Fibroblast of villous mesenchyme (primary cell): ENCODE results near the gene CERS4. TPM values are rescaled to one million over a fixed set of nuclear protein-coding genes. Genes with fewer than 3 reads are reported as not detected.
"Not testable (repeated sequence)": the region's sequence is repeated elsewhere in the genome, so short reads cannot be mapped to it uniquely, and the experiment has no call there.

Experiments
- DNase-seq: peaks from one replicate; pipeline ENCODE4 v3.0.0-alpha.2; 2010; ENCODE audit warnings: low read depth
- H3K4me3 ChIP-seq: 2 replicates; pipeline ENCODE4 v1.5.1; 2011; ENCODE audit warnings: low read depth, mild to moderate bottlenecking, low read length
- CTCF ChIP-seq: IDR thresholded peaks from 2 replicates; pipeline ENCODE4 v1.5.1; 2012; ENCODE audit warnings: low read depth, mild to moderate bottlenecking, low read length; ENCODE audit not compliant: insufficient read depth
- total RNA-seq: library from RNA; depleted of rRNA; stranded (reverse); fragments of >200 nt; gene quantifications from 2 replicates; pipeline ENCODE4 v1.2.3, GENCODE V29; 2012

Gene CERS4
- total RNA-seq, 1 donor, result 6.0 TPM

- no peak overlapping the region for H3K4me3 ChIP-seq
- no peak for TF ChIP-seq CTCF
- DNase-seq, result no peak
Observed at GRCh38 chr19:8204961-8205360, 4.2 kb upstream of the CERS4 start.

GRCh38 chr19:8206147-8207087 lies 2.8 kb upstream of the CERS4 start:
- DNase-seq, result no peak
- H3K4me3 ChIP-seq, result no peak overlapping the region
- no peak for TF ChIP-seq CTCF

DNA sequence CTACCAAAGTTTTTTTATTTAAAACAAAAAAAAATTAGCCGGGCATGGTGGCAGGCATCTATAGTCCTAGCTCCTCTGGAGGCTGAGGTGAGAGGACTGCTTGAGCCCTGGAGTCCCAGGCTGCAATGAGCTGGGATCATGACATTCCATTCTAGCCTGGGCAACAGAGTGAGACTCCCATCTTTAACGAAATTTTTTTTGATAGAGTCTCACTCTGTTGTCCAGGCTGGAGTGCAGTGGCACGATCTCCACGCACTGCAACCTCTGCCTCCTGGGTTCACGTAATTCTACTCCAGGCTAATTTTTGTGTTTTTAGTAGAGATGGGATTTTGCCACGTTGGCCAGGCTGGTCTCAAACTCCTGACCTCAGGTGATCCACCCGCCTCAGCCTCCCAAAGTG lies 1.8 kb upstream of the CERS4 start:
- not testable (repeated sequence) for H3K4me3 ChIP-seq, DNase-seq

GRCh38 chr19:8208119-8208921 lies 850 bp upstream of the CERS4 start:
- TF ChIP-seq CTCF, result no peak
- no peak for DNase-seq
- peak overlapping the region; percentile 61 for H3K4me3 ChIP-seq

GRCh38 chr19:8209462-8210378 lies 550 bp downstream of the CERS4 start:
- no peak for TF ChIP-seq CTCF
- DNase-seq, result peak; percentile 21
- peak overlapping the region; percentile 61 for H3K4me3 ChIP-seq

GRCh38 chr19:8210421-8211101 lies 1.4 kb downstream of the CERS4 start:
- no peak for DNase-seq
- no peak for TF ChIP-seq CTCF
- peak overlapping the region; percentile 61 for H3K4me3 ChIP-seq
